ENCODE measurements around the gene IQCN. TPM values are rescaled to one million over a fixed set of nuclear protein-coding genes. Genes with fewer than 3 reads are reported as not detected.

The IQCN gene
- total RNA-seq, 1 donor from 2014 or later = 5.9 TPM

DNA sequence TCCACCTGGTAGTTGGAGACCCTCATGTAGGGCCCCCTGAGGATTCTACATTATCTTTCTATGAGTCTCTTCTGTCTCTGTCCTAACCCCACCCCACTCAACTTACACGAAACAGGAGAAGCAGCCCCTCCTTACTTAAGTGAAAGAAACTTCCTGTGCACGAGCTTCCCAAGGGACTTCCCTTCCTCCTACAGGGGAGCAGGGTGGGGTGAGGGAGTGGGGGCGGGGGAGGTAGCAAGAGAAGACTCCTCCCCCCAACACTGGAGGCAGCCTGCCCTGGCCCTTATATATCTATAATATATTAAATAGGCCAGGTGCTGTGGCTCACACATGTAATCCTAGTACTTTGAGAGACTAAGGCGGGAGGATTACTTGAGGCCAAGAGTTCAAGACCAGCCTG is 42.5 kb downstream of the IQCN start:
- DNase-seq (ENCODE audit: low spot score) = no peak

- no peak for DNase-seq (ENCODE audit: low spot score)
Measured at GRCh38 chr19:18230941-18231734, 43.1 kb downstream of the IQCN start.

DNA sequence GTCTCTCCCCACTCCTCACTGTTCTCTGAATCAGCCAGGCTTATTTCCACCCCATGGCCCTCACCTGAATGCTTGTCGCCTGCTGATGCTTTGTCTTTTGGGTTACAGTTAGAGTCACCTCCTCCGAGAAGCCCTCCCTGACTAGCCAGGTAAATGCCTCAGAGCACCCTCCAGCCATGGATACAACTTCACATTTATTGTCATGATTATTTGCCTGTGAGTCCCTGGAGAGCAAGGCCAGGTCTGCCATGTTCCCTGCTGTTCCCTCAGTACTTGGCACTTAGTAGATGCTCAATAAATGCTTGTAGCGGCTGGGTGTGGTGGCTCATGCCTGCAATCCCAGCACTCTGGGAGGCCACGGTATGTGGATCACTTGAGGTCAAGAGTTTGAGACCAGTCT is 44.3 kb downstream of the IQCN start:
- no peak for DNase-seq (ENCODE audit: low spot score)

DNA sequence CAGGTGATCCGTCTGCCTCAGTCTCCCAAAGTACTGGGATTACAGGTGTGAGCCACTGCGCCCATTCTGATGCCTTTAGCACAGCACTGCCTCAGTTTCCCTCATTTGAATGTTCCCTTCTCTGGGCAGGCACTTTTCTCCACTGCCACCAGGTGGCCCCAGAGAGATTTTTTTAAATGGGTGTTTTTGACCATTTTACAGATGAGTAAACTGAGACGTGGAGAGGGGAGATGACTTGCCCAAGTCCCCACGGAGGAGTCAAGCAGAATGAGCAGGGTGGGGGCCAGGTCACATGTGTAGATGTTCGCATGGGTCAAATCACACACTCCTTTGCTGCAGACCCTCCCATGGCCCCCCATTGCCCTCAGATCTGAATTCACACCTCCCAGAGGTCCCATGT is 44.8 kb downstream of the IQCN start:
- DNase-seq (ENCODE audit: low spot score) = no peak

GRCh38 chr19:18227781-18228271 is 46.4 kb downstream of the IQCN start:
- DNase-seq (ENCODE audit: low spot score) = no peak

DNA sequence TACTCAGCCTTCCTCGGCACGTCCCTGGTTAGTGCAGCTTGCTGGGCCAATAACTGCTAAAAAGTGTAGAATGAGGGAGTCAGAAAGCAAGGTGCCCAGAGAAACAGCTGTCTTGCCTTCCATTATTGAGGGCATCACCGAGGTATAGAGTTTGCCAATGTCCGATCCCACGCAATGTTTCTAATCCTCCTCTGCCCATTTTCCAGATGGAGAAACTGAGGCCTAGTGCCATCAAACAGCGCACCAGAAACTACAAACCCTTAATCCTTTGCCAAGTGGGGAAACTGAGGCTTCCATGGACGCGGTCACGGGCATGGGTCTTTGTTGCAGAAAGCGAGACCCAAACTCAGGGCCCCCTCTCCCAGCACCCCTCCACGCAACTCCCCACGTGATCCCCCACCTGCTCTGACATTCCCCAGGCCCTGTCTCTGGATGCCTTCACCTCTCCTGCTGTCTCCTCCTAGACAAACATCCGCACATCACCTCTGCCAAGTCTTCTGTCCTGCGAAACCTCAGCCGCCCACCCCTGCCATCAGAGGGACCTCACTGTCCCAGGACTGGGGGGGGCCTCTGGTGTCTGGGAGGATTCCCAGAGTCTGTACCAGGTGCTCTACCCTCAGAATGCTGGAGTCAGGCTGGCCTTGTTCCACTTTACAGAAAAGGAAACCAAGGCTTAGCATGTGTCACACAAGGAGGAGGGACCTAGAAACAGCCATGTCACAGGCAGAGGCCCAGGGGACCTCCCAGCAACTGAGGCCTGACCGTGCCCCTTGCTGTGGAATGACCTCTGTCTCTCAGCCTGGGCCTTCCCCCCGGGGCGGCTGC is 47.1 kb downstream of the IQCN start:
- DNase-seq (ENCODE audit: low spot score) = no peak

DNA sequence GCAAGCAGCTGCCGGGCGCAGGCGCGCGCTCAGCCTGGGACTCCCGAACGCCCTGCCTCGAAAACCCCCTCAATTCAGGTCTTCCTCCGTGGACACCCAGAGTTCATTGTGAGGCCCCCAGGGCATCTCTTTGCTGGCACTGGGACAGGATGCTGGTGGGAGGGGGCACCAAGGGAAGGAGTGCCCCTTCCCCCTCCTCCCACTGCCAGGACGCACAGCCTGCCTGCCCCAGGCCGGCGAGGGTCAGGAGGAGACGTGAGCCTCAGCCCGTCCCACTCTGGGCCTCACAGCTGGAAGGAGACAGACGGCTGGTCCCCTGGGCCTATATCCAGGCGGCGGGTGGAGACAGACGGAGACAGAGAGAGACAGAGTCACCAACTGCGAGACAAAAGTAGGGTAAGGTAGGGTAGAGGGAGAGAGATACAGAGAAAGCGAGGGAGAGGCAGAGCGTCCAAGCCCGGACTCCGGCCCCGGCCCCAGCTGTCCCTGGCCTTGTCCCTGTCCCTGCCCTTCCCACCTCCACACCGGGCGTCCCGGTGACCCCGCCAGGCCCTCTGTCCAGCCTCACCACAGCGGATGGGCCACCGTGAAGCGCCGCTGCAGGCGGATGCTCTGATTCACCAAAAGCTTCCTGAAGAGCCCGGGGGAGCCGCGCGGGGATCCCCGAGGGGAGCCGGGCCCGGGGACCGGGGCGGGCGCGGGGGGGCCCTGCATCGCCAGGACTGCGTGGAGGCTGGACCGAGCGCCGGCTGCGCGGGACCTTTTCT is 48.4 kb downstream of the IQCN start, which contains the start of gene PDE4C:
PDE4C (minus strand) TSS at position 737 of the 767 bp plus-strand sequence; CDS start at position 714, 23 bp downstream.
- no peak for DNase-seq (ENCODE audit: low spot score)

- no peak for DNase-seq (ENCODE audit: low spot score)
Measured at GRCh38 chr19:18225355-18225701, 48.9 kb downstream of the IQCN start.

DNA sequence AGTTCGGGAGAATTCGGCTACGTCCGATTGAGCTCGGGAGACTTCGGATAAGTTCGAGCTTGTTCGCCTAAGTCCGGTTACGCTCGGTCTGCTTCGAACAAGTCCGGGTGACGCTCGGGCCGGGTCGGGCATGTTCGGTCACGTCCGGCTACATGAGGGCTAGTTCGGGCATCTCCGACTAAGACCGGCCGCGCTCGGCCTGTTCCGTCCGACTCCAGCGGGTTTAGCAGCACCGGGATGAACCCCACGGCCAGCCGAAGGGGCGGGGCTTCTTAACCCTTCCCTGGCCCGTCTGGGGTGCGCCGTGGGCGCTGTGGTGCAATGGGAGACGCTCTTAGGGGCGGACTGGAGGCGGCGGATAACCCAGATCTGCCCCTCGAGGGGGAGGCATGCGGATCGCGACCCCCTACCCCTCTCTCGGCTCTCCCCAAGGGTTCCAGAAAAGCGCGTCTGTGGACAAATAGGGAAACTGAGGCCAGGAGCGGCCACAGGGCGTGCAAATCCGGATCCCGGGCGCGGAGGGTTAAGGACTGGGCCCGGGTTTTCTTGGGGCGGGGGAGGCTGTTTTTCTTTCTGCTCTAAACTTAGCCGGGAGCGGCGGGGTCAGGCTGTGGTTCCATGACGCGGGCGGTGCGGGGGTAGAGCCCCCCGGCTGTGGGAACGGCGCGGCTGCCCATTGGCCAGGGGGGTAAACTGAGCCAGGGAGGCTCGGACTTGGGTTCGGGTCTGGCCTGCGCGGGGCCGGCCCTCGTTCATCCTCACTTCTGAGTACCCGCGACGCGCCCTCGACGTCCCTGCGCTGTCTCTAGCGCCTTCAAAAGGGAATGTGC is 49.5 kb downstream of the IQCN start:
- DNase-seq (ENCODE audit: low spot score) = peak; percentile 99

GRCh38 chr19:18223860-18224524 is 50.3 kb downstream of the IQCN start:
- DNase-seq (ENCODE audit: low spot score) = no peak

DNA sequence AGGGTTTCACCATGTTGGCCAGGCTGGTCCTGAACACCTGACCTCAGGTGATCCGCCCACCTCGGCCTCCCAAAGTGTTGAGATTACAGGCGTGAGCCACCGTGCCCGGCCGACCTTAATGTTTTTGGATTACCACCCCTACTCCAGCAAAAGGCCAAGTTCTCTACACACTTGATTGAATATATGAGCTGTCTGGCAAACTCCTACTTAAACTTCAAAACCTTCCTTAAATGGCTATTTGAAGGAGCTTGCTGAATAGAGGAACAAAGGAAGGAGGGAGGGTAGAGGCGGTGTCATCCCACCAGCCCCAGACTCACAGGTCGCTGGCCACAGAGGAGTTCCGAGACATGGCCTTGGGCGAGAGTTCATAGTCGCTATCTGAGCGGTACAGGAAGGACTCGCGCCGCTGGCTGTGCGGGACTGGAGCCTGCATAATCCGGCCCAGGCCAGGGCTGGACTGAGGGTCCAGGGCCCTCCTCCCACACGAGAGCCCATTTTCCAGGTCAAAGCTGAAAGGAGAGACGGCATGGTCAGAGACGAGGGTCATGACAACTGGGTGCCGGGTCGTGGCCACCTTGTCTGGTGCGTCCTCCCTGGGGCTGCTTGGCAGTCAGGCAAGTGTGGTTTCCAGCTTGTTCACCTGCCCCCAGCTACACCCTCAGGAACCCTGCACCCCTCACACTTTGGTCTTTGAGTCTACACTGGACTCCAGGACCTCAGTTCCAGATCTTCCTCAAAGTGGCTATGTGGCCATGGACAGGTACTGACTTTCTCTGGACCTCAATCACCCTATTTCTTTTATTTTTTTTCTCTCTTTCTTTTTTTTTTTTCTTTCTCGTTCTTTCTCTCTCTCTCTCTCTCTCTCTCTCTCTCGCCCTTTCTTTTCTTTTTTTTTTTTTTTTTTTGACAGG is 52.2 kb downstream of the IQCN start:
- DNase-seq (ENCODE audit: low spot score) = no peak

DNA sequence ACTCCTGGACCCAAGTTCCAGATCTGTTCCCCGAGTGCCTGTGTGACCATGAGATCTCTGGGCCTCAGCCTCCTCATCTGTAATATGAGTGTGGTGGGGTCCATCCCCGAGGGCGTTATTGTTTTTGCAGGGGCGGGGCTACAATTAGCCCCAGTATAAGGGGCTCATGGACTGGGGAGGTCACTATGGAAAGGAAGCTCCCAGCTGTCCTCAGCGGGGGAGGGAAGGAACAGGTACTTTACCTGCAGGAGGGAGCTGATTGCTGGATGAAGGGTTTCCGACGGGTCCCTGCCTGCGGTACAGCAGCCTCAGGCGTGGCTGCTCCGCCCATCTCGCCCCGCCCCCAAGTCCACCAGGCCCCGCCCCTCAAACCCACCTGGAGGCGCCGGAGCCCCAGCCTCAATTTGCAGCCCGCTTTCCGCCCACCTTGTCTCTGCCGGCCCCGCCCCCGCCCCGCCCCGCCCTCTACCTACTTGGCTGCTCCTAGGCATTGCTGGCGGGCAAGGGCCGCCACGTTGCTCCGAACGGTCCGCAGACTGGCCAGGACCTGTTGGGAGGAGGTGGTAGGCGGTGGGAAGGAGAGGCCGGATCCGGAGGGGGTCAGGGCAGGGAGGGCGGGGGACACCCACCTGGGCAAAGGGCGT is 53.5 kb downstream of the IQCN start:
- no peak for DNase-seq (ENCODE audit: low spot score)

GRCh38 chr19:18219911-18220631 is 54.2 kb downstream of the IQCN start:
- no peak for DNase-seq (ENCODE audit: low spot score)

GRCh38 chr19:18218600-18218999 is 55.7 kb downstream of the IQCN start:
- DNase-seq (ENCODE audit: low spot score) = no peak

- no peak for DNase-seq (ENCODE audit: low spot score)
Measured at GRCh38 chr19:18218159-18218558, 56.1 kb downstream of the IQCN start.

DNA sequence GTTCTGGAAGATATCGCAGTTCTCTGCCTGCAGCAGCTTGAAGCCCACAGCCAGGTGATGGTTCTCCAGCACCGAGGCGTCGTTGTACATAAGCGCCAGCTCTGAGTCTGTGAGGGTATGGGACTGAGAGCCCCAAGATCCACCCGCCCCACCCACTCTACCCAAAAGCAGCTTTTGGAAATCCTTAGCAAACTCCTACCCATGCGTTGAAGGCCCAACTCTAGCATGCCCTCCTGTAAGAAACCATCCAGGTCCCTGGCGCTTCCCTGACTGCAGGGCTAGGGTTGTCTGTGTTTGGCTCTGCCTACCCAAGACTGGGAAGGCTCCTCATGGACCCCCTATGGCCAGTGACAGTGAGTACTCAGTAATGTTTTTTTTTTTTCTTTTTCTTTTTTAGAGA is 57.5 kb downstream of the IQCN start:
- no peak for DNase-seq (ENCODE audit: low spot score)

DNA sequence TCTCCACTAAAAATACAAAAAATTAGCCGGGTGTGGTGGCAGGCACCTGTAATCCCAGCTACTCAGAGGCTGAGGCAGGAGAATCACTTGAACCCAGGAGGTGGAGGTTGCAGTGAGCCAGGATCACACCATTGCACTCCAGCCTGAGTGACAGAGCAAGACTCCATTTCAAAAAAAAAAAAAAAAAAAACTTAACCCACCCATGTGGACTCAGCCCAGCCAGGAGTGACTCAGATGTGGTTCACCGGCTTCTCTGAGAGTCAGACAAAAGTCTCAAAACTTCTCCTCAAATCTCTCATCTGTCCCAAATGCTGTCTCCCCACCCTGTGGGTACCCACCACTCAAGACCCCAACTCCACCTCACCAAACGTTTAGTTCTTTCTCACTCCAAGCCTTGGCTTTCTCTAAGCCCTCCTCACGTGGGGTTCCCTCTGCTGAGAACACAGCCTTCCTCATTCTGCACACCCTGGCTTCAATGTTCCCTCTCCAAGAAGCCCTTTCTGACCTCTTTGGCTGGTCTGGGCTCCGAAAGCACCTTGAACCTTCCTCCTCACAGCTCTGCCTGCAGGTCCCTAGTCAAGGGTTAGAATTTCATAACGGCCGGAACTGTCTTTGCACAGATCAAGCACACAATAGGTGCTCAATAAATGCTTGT is 59.3 kb downstream of the IQCN start:
- DNase-seq (ENCODE audit: low spot score) = no peak

DNA sequence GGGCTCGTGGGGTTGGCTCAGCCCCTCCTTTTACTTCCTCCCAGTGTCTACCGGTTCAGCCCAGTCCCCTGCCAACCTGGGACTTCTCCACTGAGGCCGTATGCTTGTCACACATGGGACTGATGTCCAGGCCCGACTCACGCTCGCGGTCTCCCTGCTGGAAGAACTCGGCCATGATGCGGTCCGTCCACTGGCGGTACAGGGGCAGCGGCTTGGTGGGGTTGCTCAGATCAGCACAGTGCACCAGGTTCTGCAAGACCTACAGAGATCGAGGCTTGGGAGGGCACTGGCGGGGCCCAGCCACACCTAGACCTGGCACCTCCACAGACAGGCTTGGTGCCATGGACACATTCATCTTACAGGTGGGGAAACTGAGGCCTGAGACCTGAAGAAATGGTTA is 62.6 kb downstream of the IQCN start:
- no peak for DNase-seq (ENCODE audit: low spot score)
